Mucosa of descending colon (tissue), 3 donors: ENCODE results near the gene MBOAT7. TPM values are rescaled to one million over a fixed set of nuclear protein-coding genes. Genes with fewer than 3 reads are reported as not detected.

ENCODE experiments used
- ATAC-seq: fragments of 200-7000 bp; cut with Tn5 transposase; one replicate; pipeline ENCODE4 v1.9.1; 2020; ENCODE audit warnings: mild to moderate bottlenecking, moderate library complexity
- DNase-seq, 3 donors: peaks; one replicate each; pipeline ENCODE4 v3.0.0-alpha.2; 2020
- H3K36me3 ChIP-seq: fragments of 200-600 bp; one replicate; pipeline ENCODE4 v1.8.0; 2021; ENCODE audit warnings: low read depth, mild to moderate bottlenecking
- H3K4me1 ChIP-seq: fragments of 200-600 bp; one replicate; pipeline ENCODE4 v1.8.0; 2021; ENCODE audit warnings: low read depth, mild to moderate bottlenecking
- H3K4me3 ChIP-seq: fragments of 200-600 bp; one replicate; pipeline ENCODE4 v1.8.0; 2021; ENCODE audit warnings: mild to moderate bottlenecking
- H3K9me3 ChIP-seq: fragments of 200-600 bp; one replicate; pipeline ENCODE4 v1.8.0; 2021; ENCODE audit warnings: mild to moderate bottlenecking
- CTCF ChIP-seq: fragments of 200-600 bp; IDR thresholded peaks from one replicate; pipeline ENCODE4 v1.8.0; 2022; ENCODE audit warnings: antibody characterized with exemption, mild to moderate bottlenecking
- intact Hi-C, 2 donors: fragments of 100-400 bp; cut with DNase I in 1 of 2; cut with micrococcal nuclease in 1 of 2; formaldehyde crosslinking; loops; one replicate each; pipeline versions ENCODE4 v1.11.0 to v1.11.1; 2022; cut with DNase I, micrococcal nuclease
- total RNA-seq, 3 donors: library from RNA; stranded (reverse); fragmentation: NEBNext Ultra II Directional in 2 of 3; extraction: Animal tissue kit (Norgen Biotek cat#: 25700) in 2 of 3; gene quantifications; one replicate each; pipeline versions ENCODE4 v1.2.1 to v1.2.4, GENCODE V29; 2021 to 2023
- donor health status: DM: no; HTN: no; CAD: no; lungs with moderate emphysema.
- donor health status: DM: no; HTN: no; CAD: no.
- donor health status: DM: no; HTN: yes; CAD: no.

MBOAT7 gene
- total RNA-seq, 3 donors from 2014 or later, result 79.9 to 176 (median 113) TPM

DNA sequence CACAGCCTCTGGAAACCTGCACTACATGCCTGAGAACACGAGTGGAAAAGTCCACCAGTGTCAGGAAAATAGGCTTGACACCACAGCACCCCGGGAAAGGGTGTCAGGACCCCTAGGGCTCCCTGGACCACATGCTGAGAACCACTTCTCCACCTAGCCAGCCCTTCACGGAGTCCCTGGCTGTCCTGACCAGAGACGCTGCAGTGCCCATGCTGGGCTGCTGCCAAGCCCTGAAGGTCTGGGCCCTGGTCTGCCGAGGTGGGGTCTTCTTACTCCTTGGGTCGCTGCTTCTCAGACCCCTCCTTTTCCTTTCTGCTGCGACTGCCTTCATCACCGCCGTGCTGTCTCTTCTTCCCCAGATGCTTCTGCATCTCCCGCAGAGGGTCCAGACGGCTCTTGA lies 32.9 kb downstream of the MBOAT7 start:
- Histone ChIP-seq H3K4me1 (peaks cover 19% of the 10 kb centered on the region), H3K9me3 (no peaks in the 10 kb centered on the region), H3K4me3 (no peak overlapping the region), H3K36me3 (peaks cover 12% of the 10 kb centered on the region)
- no peak for ATAC-seq
- DNase-seq, result no peak
- TF ChIP-seq CTCF, result no peak
- intact Hi-C loops, result no loop called here

- Histone ChIP-seq H3K4me3 (no peak overlapping the region), H3K36me3 (peaks cover 15% of the 10 kb centered on the region), H3K9me3 (no peaks in the 10 kb centered on the region), H3K4me1 (peaks cover 13% of the 10 kb centered on the region)
- DNase-seq, result peak in 1 of 3 donors; percentile 38
- intact Hi-C loops, result no loop called here
- no peak for ATAC-seq
- TF ChIP-seq CTCF, result no peak
These were observed 33.7 kb downstream of the MBOAT7 start for GRCh38 chr19:54155694-54156093.

- peaks cover 18% of the 10 kb centered on the region for H3K36me3 ChIP-seq
- peaks cover 8% of the 10 kb centered on the region for H3K4me1 ChIP-seq
These were observed 34.6 kb downstream of the MBOAT7 start for GRCh38 chr19:54154603-54155345.

GRCh38 chr19:54153731-54154326 lies 35.6 kb downstream of the MBOAT7 start:
- DNase-seq (no peak), ATAC-seq (no peak)
- intact Hi-C loops, result no loop called here
- H3K4me3 ChIP-seq, result no peak overlapping the region
- no peak for TF ChIP-seq CTCF
- H3K36me3 ChIP-seq, result peaks cover 18% of the 10 kb centered on the region
- H3K4me1 ChIP-seq, result peaks cover 6% of the 10 kb centered on the region
- no peaks in the 10 kb centered on the region for H3K9me3 ChIP-seq

More at GRCh38 chr19:54154603-54155345, 34.6 kb downstream of the MBOAT7 start:
- intact Hi-C loops, result no loop called here
- TF ChIP-seq CTCF, result no peak
- Histone ChIP-seq H3K9me3 (no peaks in the 10 kb centered on the region), H3K4me3 (no peak overlapping the region)
- ATAC-seq (no peak), DNase-seq (peak in 1 of 3 donors; percentile 33)

DNA sequence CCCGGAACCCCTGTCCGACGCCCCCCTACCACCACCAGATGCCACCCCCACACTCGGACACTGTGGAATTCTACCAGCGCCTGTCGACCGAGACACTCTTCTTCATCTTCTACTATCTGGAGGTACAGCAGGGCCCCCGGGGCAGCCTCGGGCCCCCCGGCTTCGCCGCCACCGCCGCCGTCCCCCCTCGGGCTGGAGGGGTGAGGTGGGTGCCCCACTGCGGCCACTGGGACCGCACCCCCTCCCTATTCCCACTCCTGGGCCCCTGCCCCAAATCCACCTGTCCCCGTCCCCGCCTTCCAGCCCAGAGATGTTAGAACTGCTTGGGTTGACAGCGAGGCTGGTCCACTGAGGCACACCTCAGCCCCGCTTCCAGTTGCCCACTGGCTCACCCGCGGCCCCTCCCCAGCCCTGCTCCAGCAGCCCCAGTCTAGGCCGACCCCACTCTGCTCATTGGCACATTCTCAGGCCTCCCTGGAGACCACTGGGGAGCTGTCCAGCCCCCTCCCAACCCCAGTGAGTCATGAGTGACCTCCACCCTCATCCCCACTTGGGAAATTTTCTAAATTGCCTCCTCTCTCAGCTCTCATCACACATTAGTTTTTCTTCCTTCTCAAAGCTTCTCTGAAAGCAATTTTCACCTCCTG lies 36.4 kb downstream of the MBOAT7 start:
- ATAC-seq, result no peak
- Histone ChIP-seq H3K9me3 (no peaks in the 10 kb centered on the region), H3K4me1 (no peaks in the 10 kb centered on the region), H3K36me3 (peaks cover 18% of the 10 kb centered on the region), H3K4me3 (no peak overlapping the region)
- no peak for DNase-seq
- intact Hi-C loops, result no loop called here
- TF ChIP-seq CTCF, result no peak
